GM21529 (cell line): ENCODE data around the gene SIGLEC10.
A peak's percentile ranks its signal among the peaks of the same experiment; 100 is the strongest.

Experiments
- ATAC-seq: cut with Tn5 transposase; IDR thresholded peaks from one replicate; pipeline ENCODE4 v1.9.1; 2021; ENCODE audit not compliant: unreplicated experiment

The SIGLEC10 gene

GRCh38 chr19:51366389-51367254 is 50.8 kb downstream of the SIGLEC10 start:
- ATAC-seq: peak; percentile 49

DNA sequence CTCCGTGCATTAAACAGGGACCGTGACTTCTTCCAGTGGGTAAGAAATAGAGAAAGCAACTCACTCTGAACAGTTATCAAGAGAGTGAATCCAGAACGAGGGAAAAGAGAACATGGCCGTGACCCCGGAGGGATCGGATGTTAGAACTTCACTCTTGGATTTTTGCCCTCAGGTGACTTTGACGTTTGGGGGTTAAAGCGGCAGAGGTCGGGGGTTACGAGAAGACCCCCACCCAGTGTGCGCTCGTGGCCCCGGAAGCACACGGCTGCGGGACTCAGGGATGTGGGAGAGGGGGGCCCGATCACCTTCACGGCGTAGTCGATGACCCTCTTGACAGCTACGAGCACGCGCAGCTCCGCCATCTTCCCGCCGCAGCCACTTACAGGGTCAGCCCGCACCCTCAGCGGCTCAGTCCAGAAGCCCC is 51.5 kb downstream of the SIGLEC10 start, which contains the start of gene ETFB:
Gene ETFB (minus strand): TSS at position 424 of the 424 bp plus-strand sequence. CDS start 62 bp downstream, at position 362.
- ATAC-seq: no peak

- no peak for ATAC-seq
Observed at GRCh38 chr19:51365211-51365964, 52.1 kb downstream of the SIGLEC10 start.

DNA sequence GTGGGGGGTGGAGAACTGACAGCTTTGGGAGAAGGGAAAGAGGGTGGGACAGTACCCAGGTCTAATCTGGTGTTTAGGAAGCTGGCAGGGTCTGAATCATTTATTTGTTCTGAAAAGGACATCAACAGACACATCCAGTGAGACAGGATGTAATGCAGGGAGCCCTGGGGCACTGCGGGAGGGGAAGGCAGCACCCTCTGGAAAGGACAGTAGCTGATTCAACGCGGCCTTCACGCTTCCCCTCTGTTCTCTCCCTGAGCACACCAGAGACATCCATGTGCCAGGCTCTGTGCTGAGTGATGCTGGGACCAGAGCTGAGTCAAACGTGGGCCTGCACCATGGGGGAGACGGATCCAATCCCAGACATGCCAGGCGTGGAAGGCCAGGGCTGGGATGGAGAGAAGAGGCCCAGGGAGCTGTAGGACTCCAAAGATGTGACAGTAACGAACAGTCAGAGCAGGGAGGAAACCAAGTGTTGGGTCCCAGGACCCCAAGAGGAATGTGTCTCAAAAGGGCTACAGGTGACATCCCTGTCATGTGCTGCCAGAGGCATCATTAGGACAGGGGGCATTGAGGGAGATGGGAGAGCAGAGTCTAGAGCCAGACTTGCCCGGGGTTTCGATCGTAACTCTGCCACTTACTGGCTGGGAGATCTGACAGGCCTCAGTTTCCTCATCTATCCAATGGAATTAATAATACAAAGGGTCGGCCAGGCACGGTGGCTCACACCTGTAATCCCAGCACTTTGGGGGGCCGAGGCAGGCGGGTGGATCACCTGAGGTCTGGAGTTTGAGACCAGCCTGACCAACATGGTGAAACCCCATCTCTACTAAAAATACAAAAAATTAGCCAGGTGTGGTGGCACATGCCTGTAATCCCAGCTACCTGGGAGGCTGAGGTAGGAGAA is 53.0 kb downstream of the SIGLEC10 start:
- ATAC-seq: no peak

GRCh38 chr19:51361239-51361638 is 56.2 kb downstream of the SIGLEC10 start:
- no peak for ATAC-seq
